GM23338 (cell line): ENCODE data around the gene CACNB4. TPM values are rescaled to one million over a fixed set of nuclear protein-coding genes. Genes with fewer than 3 reads are reported as not detected.
A peak's percentile ranks its signal among the peaks of the same experiment; 100 is the strongest.

Experiments
- ATAC-seq: fragments of 200-7000 bp; cut with Tn5 transposase; 3 replicates; pipeline ENCODE4 v1.9.1; 2020
- DNase-seq: peaks from one replicate; pipeline ENCODE4 v3.0.0-alpha.2; 2015; ENCODE audit warnings: low spot score
- H2AFZ ChIP-seq: fragments of 200-600 bp; sonication (generic); 2 replicates; pipeline ENCODE4 v1.8.0; 2016; ENCODE audit warnings: antibody characterized with exemption, mild to moderate bottlenecking, moderate library complexity
- H3F3A ChIP-seq: fragments of 200-600 bp; sonication (generic); replicated peaks from 2 replicates; pipeline ENCODE4 v1.8.0; 2017; ENCODE audit warnings: antibody characterized with exemption, mixed run types, low read depth
- H3K27ac ChIP-seq: fragments of 200-600 bp; sonication (generic); 2 replicates; pipeline ENCODE4 v1.6.1; 2016; ENCODE audit warnings: low read depth
- H3K27me3 ChIP-seq: fragments of 200-600 bp; sonication (generic); 2 replicates; pipeline ENCODE4 v1.8.0; 2016; ENCODE audit warnings: mild to moderate bottlenecking, mixed run types, moderate library complexity; ENCODE audit not compliant: insufficient read depth
- H3K36me3 ChIP-seq: fragments of 200-600 bp; sonication (generic); 2 replicates; pipeline ENCODE4 v1.8.0; 2016; ENCODE audit warnings: mild to moderate bottlenecking; ENCODE audit not compliant: insufficient read depth
- H3K4me1 ChIP-seq: fragments of 200-600 bp; sonication (generic); 2 replicates; pipeline ENCODE4 v1.8.0; 2016; ENCODE audit warnings: mild to moderate bottlenecking, moderate library complexity; ENCODE audit not compliant: insufficient read depth
- H3K4me2 ChIP-seq: fragments of 200-600 bp; sonication (generic); 2 replicates; pipeline ENCODE4 v1.7.1; 2017; ENCODE audit warnings: mixed run types
- H3K4me3 ChIP-seq: fragments of 200-600 bp; sonication (generic); 2 replicates; pipeline ENCODE4 v1.6.1; 2016; ENCODE audit warnings: mixed run types
- H3K79me2 ChIP-seq: fragments of 200-600 bp; sonication (generic); replicated peaks from 2 replicates; pipeline ENCODE4 v1.8.0; 2017; ENCODE audit warnings: mild to moderate bottlenecking; ENCODE audit not compliant: insufficient read depth
- H3K9me2 ChIP-seq: fragments of 200-600 bp; sonication (generic); 2 replicates; pipeline ENCODE4 v1.8.0; 2017; ENCODE audit not compliant: insufficient read depth
- H4K20me1 ChIP-seq: fragments of 200-600 bp; sonication (generic); replicated peaks from 2 replicates; pipeline ENCODE4 v1.8.0; 2017; ENCODE audit warnings: mild to moderate bottlenecking; ENCODE audit not compliant: insufficient read depth
- H3K27ac Mint-ChIP-seq: 2 replicates; pipeline ENCODE4 v1.8.0; 2020; ENCODE audit warnings: inconsistent platforms, mild to moderate bottlenecking, moderate library complexity, mixed read lengths
- H3K27me3 Mint-ChIP-seq: 3 replicates; pipeline ENCODE4 v1.8.0; 2022; ENCODE audit warnings: low read depth, mild to moderate bottlenecking, moderate library complexity, mixed read lengths, inconsistent platforms; ENCODE audit not compliant: insufficient read depth, poor library complexity
- H3K36me3 Mint-ChIP-seq: 3 replicates; pipeline ENCODE4 v1.8.0; 2021; ENCODE audit warnings: low read depth, mild to moderate bottlenecking, inconsistent platforms, moderate library complexity, mixed read lengths
- H3K4me1 Mint-ChIP-seq: 3 replicates; pipeline ENCODE4 v1.8.0; 2020; ENCODE audit warnings: mild to moderate bottlenecking, inconsistent platforms, mixed read lengths
- H3K4me3 Mint-ChIP-seq: 3 replicates; pipeline ENCODE4 v1.8.0; 2021; ENCODE audit warnings: moderate library complexity, mild to moderate bottlenecking, inconsistent platforms, mixed read lengths
- H3K9me3 Mint-ChIP-seq: 3 replicates; pipeline ENCODE4 v1.8.0; 2020; ENCODE audit warnings: moderate library complexity, mild to moderate bottlenecking, inconsistent platforms, mixed read lengths
- CREB1 ChIP-seq: fragments of 250-450 bp; sonication (Bioruptor Pico); IDR thresholded peaks from 2 replicates; pipeline ENCODE4 v1.5.0; 2020; ENCODE audit warnings: low read depth, mild to moderate bottlenecking, moderate library complexity
- EZH2 ChIP-seq: fragments of 200-600 bp; sonication (generic); IDR thresholded peaks from one replicate; pipeline ENCODE4 v1.8.0; 2017; ENCODE audit warnings: antibody characterized with exemption, mild to moderate bottlenecking, low read depth; ENCODE audit not compliant: unreplicated experiment
- EZH2phosphoT487 ChIP-seq: fragments of 200-600 bp; sonication (generic); IDR thresholded peaks from one replicate; pipeline ENCODE4 v1.8.1; 2018; ENCODE audit warnings: antibody characterized with exemption; ENCODE audit not compliant: unreplicated experiment
- STAT1 ChIP-seq: IDR thresholded peaks from one replicate; pipeline ENCODE4 v1.6.1; 2016; ENCODE audit warnings: antibody characterized with exemption; ENCODE audit not compliant: unreplicated experiment
- ZNF331 ChIP-seq: fragments of 250-450 bp; sonication (Bioruptor Pico); IDR thresholded peaks from 2 replicates; pipeline ENCODE4 v1.5.0; 2020; ENCODE audit warnings: low read depth, mild to moderate bottlenecking, moderate library complexity
- polyA plus RNA-seq: library from polyadenylated mRNA; unstranded; fragments of >200 nt; fragmentation: Nextera tagmentation; extraction: Ambion mirVana; gene quantifications from 2 replicates; pipeline ENCODE4 v1.2.1, GENCODE V29; 2016
- total RNA-seq: library from RNA; depleted of rRNA; stranded (reverse); fragments of >200 nt; shearing (Covaris generic); gene quantifications from 2 replicates; pipeline ENCODE4 v1.2.3, GENCODE V29; 2014
- TF ChIP-seq, protein P1 (sequence below): fragments of 250-450 bp; sonication (Bioruptor Pico); IDR thresholded peaks from 2 replicates; pipeline ENCODE4 v1.5.0; 2020; ENCODE audit warnings: mild to moderate bottlenecking, moderate library complexity
- TF ChIP-seq, protein P2 (sequence below), 2 experiments: fragments of 200-600 bp in 1 of 2; sonication (generic) in 1 of 2; conservative IDR thresholded peaks; 2 replicates each; pipeline versions ENCODE4 v1.5.1 to v1.6.1; 2016 to 2017; ENCODE audit warnings: antibody characterized with exemption in 2 of 2, low read depth in 2 of 2, mild to moderate bottlenecking in 2 of 2, moderate library complexity in 1 of 2
- TF ChIP-seq, protein P3 (sequence below): IDR thresholded peaks from 2 replicates; pipeline ENCODE4 v1.6.1; 2016; ENCODE audit warnings: antibody characterized with exemption

CACNB4 gene
- total and polyA plus RNA-seq, 2 experiments from 2014 or later: 4.0 to 9.8 TPM

DNA sequence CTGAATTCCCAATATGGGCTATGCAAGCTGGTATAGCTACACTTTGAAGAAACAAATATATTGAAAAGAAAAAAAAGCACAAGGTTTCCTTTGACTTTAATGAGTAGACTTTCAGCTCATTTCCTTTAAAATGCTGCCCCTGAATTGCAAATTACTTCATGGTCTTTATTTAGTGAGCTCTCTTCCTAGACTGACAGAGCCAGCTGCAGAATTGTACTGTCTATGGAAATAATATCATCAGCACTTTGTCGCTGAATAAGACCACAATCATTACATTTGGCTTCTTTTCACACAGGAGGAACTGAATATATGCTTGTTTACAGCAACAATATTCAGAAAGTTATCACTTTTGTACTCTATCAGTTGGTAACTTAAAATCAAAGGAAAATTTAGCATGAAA, 312.4 kb downstream of the CACNB4 start (continued):
- TF ChIP-seq CREB1 (CRISPR knock-in tag): no peak
- TF ChIP-seq, protein P1, sequence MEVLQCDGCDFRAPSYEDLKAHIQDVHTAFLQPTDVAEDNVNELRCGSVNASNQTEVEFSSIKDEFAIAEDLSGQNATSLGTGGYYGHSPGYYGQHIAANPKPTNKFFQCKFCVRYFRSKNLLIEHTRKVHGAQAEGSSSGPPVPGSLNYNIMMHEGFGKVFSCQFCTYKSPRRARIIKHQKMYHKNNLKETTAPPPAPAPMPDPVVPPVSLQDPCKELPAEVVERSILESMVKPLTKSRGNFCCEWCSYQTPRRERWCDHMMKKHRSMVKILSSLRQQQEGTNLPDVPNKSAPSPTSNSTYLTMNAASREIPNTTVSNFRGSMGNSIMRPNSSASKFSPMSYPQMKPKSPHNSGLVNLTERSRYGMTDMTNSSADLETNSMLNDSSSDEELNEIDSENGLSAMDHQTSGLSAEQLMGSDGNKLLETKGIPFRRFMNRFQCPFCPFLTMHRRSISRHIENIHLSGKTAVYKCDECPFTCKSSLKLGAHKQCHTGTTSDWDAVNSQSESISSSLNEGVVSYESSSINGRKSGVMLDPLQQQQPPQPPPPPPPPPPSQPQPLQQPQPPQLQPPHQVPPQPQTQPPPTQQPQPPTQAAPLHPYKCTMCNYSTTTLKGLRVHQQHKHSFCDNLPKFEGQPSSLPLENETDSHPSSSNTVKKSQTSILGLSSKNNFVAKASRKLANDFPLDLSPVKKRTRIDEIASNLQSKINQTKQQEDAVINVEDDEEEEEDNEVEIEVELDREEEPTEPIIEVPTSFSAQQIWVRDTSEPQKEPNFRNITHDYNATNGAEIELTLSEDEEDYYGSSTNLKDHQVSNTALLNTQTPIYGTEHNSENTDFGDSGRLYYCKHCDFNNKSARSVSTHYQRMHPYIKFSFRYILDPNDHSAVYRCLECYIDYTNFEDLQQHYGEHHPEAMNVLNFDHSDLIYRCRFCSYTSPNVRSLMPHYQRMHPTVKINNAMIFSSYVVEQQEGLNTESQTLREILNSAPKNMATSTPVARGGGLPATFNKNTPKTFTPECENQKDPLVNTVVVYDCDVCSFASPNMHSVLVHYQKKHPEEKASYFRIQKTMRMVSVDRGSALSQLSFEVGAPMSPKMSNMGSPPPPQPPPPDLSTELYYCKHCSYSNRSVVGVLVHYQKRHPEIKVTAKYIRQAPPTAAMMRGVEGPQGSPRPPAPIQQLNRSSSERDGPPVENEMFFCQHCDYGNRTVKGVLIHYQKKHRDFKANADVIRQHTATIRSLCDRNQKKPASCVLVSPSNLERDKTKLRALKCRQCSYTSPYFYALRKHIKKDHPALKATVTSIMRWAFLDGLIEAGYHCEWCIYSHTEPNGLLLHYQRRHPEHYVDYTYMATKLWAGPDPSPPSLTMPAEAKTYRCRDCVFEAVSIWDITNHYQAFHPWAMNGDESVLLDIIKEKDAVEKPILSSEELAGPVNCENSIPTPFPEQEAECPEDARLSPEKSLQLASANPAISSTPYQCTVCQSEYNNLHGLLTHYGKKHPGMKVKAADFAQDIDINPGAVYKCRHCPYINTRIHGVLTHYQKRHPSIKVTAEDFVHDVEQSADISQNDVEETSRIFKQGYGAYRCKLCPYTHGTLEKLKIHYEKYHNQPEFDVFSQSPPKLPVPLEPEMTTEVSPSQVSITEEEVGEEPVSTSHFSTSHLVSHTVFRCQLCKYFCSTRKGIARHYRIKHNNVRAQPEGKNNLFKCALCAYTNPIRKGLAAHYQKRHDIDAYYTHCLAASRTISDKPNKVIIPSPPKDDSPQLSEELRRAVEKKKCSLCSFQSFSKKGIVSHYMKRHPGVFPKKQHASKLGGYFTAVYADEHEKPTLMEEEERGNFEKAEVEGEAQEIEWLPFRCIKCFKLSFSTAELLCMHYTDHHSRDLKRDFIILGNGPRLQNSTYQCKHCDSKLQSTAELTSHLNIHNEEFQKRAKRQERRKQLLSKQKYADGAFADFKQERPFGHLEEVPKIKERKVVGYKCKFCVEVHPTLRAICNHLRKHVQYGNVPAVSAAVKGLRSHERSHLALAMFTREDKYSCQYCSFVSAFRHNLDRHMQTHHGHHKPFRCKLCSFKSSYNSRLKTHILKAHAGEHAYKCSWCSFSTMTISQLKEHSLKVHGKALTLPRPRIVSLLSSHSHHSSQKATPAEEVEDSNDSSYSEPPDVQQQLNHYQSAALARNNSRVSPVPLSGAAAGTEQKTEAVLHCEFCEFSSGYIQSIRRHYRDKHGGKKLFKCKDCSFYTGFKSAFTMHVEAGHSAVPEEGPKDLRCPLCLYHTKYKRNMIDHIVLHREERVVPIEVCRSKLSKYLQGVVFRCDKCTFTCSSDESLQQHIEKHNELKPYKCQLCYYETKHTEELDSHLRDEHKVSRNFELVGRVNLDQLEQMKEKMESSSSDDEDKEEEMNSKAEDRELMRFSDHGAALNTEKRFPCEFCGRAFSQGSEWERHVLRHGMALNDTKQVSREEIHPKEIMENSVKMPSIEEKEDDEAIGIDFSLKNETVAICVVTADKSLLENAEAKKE: no peak

DNA sequence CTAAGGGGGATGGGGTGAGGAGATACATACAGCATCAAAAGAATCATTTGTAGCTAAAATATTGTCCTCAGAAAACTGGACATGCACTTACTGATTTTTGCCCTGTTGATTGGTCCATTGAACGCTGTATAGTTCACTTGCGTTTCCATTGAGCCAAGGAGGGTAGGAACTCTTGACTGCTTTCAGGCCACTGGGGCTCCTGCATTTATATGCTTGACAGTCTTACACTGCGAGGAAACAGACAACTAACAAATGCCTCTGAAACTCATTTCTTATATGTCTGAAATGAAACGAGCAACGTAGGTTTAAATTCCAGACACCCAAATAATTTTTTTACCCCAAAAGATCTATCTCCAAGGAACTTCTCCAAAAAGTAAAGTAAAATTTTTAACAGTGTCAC, 312.8 kb downstream of the CACNB4 start:
- H3K27ac Mint-ChIP-seq: peak overlapping the region; percentile 79
- no peak for ATAC-seq
- peaks cover 4% of the 10 kb centered on the region; the same call in 1 of the 2 replicates for H3K36me3 ChIP-seq
- H3K4me1 ChIP-seq: peaks cover 8% of the 10 kb centered on the region; the same call in 1 of the 2 replicates
- H3K27ac ChIP-seq: no peak overlapping the region
- H3K4me1 Mint-ChIP-seq: peaks cover 6% of the 10 kb centered on the region; the same call in 2 of the 3 replicates
- no peaks in the 10 kb centered on the region for H3K9me2 ChIP-seq
- H3K36me3 Mint-ChIP-seq: peaks cover 2% of the 10 kb centered on the region
- no peaks in the 10 kb centered on the region for H3K9me3 Mint-ChIP-seq
- H3K79me2 ChIP-seq: no peaks in the 10 kb centered on the region
- no peak overlapping the region for H3K4me3 ChIP-seq
- no peaks in the 10 kb centered on the region for H4K20me1 ChIP-seq
- H3K4me3 Mint-ChIP-seq: no peak overlapping the region
- H3K4me2 ChIP-seq: no peak overlapping the region
- H3F3A ChIP-seq: no peaks in the 10 kb centered on the region
- no peaks in the 10 kb centered on the region for H3K27me3 ChIP-seq
- no peak overlapping the region for H2AFZ ChIP-seq
- no peaks in the 10 kb centered on the region for H3K27me3 Mint-ChIP-seq
- no peak for DNase-seq
- TF ChIP-seq EZH2phosphoT487 (no peak), STAT1 (no peak), EZH2 (no peak), ZNF331 (CRISPR knock-in tag) (no peak)
- TF ChIP-seq, protein P2, sequence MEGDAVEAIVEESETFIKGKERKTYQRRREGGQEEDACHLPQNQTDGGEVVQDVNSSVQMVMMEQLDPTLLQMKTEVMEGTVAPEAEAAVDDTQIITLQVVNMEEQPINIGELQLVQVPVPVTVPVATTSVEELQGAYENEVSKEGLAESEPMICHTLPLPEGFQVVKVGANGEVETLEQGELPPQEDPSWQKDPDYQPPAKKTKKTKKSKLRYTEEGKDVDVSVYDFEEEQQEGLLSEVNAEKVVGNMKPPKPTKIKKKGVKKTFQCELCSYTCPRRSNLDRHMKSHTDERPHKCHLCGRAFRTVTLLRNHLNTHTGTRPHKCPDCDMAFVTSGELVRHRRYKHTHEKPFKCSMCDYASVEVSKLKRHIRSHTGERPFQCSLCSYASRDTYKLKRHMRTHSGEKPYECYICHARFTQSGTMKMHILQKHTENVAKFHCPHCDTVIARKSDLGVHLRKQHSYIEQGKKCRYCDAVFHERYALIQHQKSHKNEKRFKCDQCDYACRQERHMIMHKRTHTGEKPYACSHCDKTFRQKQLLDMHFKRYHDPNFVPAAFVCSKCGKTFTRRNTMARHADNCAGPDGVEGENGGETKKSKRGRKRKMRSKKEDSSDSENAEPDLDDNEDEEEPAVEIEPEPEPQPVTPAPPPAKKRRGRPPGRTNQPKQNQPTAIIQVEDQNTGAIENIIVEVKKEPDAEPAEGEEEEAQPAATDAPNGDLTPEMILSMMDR (conservative IDR thresholded peaks at IDR 0.05; ENCODE audit: low read depth in 2 of 2): no peak
- TF ChIP-seq, protein P3, sequence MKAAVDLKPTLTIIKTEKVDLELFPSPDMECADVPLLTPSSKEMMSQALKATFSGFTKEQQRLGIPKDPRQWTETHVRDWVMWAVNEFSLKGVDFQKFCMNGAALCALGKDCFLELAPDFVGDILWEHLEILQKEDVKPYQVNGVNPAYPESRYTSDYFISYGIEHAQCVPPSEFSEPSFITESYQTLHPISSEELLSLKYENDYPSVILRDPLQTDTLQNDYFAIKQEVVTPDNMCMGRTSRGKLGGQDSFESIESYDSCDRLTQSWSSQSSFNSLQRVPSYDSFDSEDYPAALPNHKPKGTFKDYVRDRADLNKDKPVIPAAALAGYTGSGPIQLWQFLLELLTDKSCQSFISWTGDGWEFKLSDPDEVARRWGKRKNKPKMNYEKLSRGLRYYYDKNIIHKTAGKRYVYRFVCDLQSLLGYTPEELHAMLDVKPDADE: no peak
